ENCODE data around the gene ANKRD52. TPM values are rescaled to one million over a fixed set of nuclear protein-coding genes. Genes with fewer than 3 reads are reported as not detected.

The ANKRD52 gene
- total RNA-seq, 2 donors from 2014 or later = 46.7 to 50.7 TPM

- Mint-ChIP-seq H3K27ac (no peak overlapping the region), H3K27me3 (ENCODE audit: low read depth) (no peaks in the 10 kb centered on the region), H3K9me3 (no peaks in the 10 kb centered on the region), H3K36me3 (ENCODE audit: insufficient read depth in 2 of 2) (peaks cover 3 to 23% of the 10 kb centered on the region in 2 donors), H3K4me3 (no peak overlapping the region), H3K4me1 (ENCODE audit: low read depth) (no peaks in the 10 kb centered on the region)
- DNase-seq = no peak
- no peak for ATAC-seq (replicated peaks in 1 of 2)
Observed at GRCh38 chr12:56247923-56248322, 10.3 kb downstream of the ANKRD52 start.

GRCh38 chr12:56244494-56244893 lies 13.7 kb downstream of the ANKRD52 start:
- Mint-ChIP-seq H3K4me1 (ENCODE audit: low read depth) (no peaks in the 10 kb centered on the region), H3K9me3 (no peaks in the 10 kb centered on the region), H3K27ac (no peak overlapping the region), H3K27me3 (ENCODE audit: low read depth) (no peaks in the 10 kb centered on the region), H3K36me3 (ENCODE audit: insufficient read depth in 2 of 2) (peaks cover 3 to 19% of the 10 kb centered on the region in 2 donors), H3K4me3 (no peak overlapping the region)
- no peak for DNase-seq
- no peak for ATAC-seq (replicated peaks in 1 of 2)

GRCh38 chr12:56243731-56244181 lies 14.4 kb downstream of the ANKRD52 start:
- Mint-ChIP-seq H3K4me3 (no peak overlapping the region), H3K36me3 (ENCODE audit: insufficient read depth in 2 of 2) (peaks cover 3 to 17% of the 10 kb centered on the region in 2 donors), H3K27ac (no peak overlapping the region), H3K9me3 (no peaks in the 10 kb centered on the region), H3K4me1 (ENCODE audit: low read depth) (no peaks in the 10 kb centered on the region), H3K27me3 (ENCODE audit: low read depth) (no peaks in the 10 kb centered on the region)
- DNase-seq = no peak
- ATAC-seq (replicated peaks in 1 of 2) = no peak

- Mint-ChIP-seq H3K36me3 (ENCODE audit: insufficient read depth in 2 of 2) (peaks cover 3 to 17% of the 10 kb centered on the region in 2 donors), H3K27ac (no peak overlapping the region), H3K9me3 (no peaks in the 10 kb centered on the region)
Observed at GRCh38 chr12:56242986-56243385, 15.2 kb downstream of the ANKRD52 start.

GRCh38 chr12:56241424-56242303 lies 16.5 kb downstream of the ANKRD52 start:
- H3K27me3 Mint-ChIP-seq (ENCODE audit: low read depth) = no peaks in the 10 kb centered on the region
- peaks cover 3 to 12% of the 10 kb centered on the region in 2 donors for H3K36me3 Mint-ChIP-seq (ENCODE audit: insufficient read depth in 2 of 2)
- H3K9me3 Mint-ChIP-seq = no peaks in the 10 kb centered on the region
- no peak overlapping the region for H3K4me3 Mint-ChIP-seq
- no peak overlapping the region for H3K27ac Mint-ChIP-seq
- DNase-seq (no peak), ATAC-seq (replicated peaks in 1 of 2) (no peak)
- H3K4me1 Mint-ChIP-seq (ENCODE audit: low read depth) = no peaks in the 10 kb centered on the region

More at GRCh38 chr12:56242986-56243385, 15.2 kb downstream of the ANKRD52 start:
- ATAC-seq (replicated peaks in 1 of 2) (no peak), DNase-seq (no peak)
- Mint-ChIP-seq H3K4me3 (no peak overlapping the region), H3K27me3 (ENCODE audit: low read depth) (no peaks in the 10 kb centered on the region), H3K4me1 (ENCODE audit: low read depth) (no peaks in the 10 kb centered on the region)

GRCh38 chr12:56237552-56237951 lies 20.6 kb downstream of the ANKRD52 start:
- Mint-ChIP-seq H3K27ac (no peak overlapping the region), H3K36me3 (ENCODE audit: insufficient read depth in 2 of 2) (peaks cover 0 to 4% of the 10 kb centered on the region in 2 donors)

GRCh38 chr12:56236985-56237384 lies 21.2 kb downstream of the ANKRD52 start:
- H3K9me3 Mint-ChIP-seq = no peaks in the 10 kb centered on the region
- H3K4me1 Mint-ChIP-seq (ENCODE audit: low read depth) = no peaks in the 10 kb centered on the region
- ATAC-seq (replicated peaks in 1 of 2) = no peak
- H3K27me3 Mint-ChIP-seq (ENCODE audit: low read depth) = no peaks in the 10 kb centered on the region
- peaks cover 0 to 2% of the 10 kb centered on the region in 2 donors for H3K36me3 Mint-ChIP-seq (ENCODE audit: insufficient read depth in 2 of 2)
- H3K27ac Mint-ChIP-seq = no peak overlapping the region
- no peak overlapping the region for H3K4me3 Mint-ChIP-seq
- DNase-seq = no peak

More at GRCh38 chr12:56237552-56237951, 20.6 kb downstream of the ANKRD52 start:
- Mint-ChIP-seq H3K4me3 (no peak overlapping the region), H3K9me3 (no peaks in the 10 kb centered on the region), H3K4me1 (ENCODE audit: low read depth) (no peaks in the 10 kb centered on the region), H3K27me3 (ENCODE audit: low read depth) (no peaks in the 10 kb centered on the region)
- ATAC-seq (replicated peaks in 1 of 2) = no peak
- no peak for DNase-seq

- ATAC-seq (replicated peaks in 1 of 2) (no peak), DNase-seq (no peak)
- Mint-ChIP-seq H3K4me1 (ENCODE audit: low read depth) (no peaks in the 10 kb centered on the region), H3K27ac (no peak overlapping the region), H3K4me3 (no peak overlapping the region), H3K27me3 (ENCODE audit: low read depth) (no peaks in the 10 kb centered on the region), H3K9me3 (no peaks in the 10 kb centered on the region), H3K36me3 (ENCODE audit: insufficient read depth in 2 of 2) (no peaks in the 10 kb centered on the region)
Observed at GRCh38 chr12:56236091-56236490, 22.1 kb downstream of the ANKRD52 start.

- ATAC-seq (replicated peaks in 1 of 2) = no peak
- DNase-seq = no peak
- no peaks in the 10 kb centered on the region for H3K9me3 Mint-ChIP-seq
- no peak overlapping the region for H3K4me3 Mint-ChIP-seq
- H3K27ac Mint-ChIP-seq = no peak overlapping the region
- no peaks in the 10 kb centered on the region for H3K27me3 Mint-ChIP-seq (ENCODE audit: low read depth)
- H3K4me1 Mint-ChIP-seq (ENCODE audit: low read depth) = no peaks in the 10 kb centered on the region
- H3K36me3 Mint-ChIP-seq (ENCODE audit: insufficient read depth in 2 of 2) = no peaks in the 10 kb centered on the region
Observed at GRCh38 chr12:56234746-56235436, 23.3 kb downstream of the ANKRD52 start.

- peak in 1 of 2 donors; percentile 18 for ATAC-seq (replicated peaks in 1 of 2)
Observed at GRCh38 chr12:56231184-56231582, 27.0 kb downstream of the ANKRD52 start.

GRCh38 chr12:56230432-56231183 lies 27.6 kb downstream of the ANKRD52 start:
- peaks cover 6% of the 10 kb centered on the region for H3K4me1 Mint-ChIP-seq (ENCODE audit: low read depth)
- ATAC-seq (replicated peaks in 1 of 2) (peak in 1 of 2 donors; percentile 17), DNase-seq (no peak)
- no peak overlapping the region for H3K27ac Mint-ChIP-seq
- no peak overlapping the region for H3K4me3 Mint-ChIP-seq
- H3K9me3 Mint-ChIP-seq = no peaks in the 10 kb centered on the region
- peaks cover 0 to 6% of the 10 kb centered on the region in 2 donors for H3K36me3 Mint-ChIP-seq (ENCODE audit: insufficient read depth in 2 of 2)
- no peaks in the 10 kb centered on the region for H3K27me3 Mint-ChIP-seq (ENCODE audit: low read depth)

More at GRCh38 chr12:56231184-56231582, 27.0 kb downstream of the ANKRD52 start:
- DNase-seq = no peak
- no peak overlapping the region for H3K4me3 Mint-ChIP-seq
- peaks cover 0 to 4% of the 10 kb centered on the region in 2 donors for H3K36me3 Mint-ChIP-seq (ENCODE audit: insufficient read depth in 2 of 2)
- H3K9me3 Mint-ChIP-seq = no peaks in the 10 kb centered on the region
- H3K4me1 Mint-ChIP-seq (ENCODE audit: low read depth) = no peaks in the 10 kb centered on the region
- H3K27me3 Mint-ChIP-seq (ENCODE audit: low read depth) = no peaks in the 10 kb centered on the region
- H3K27ac Mint-ChIP-seq = no peak overlapping the region

- ATAC-seq (replicated peaks in 1 of 2) (no peak), DNase-seq (no peak)
- Mint-ChIP-seq H3K9me3 (no peaks in the 10 kb centered on the region), H3K4me3 (no peak within 1 kb of the TSS), H3K36me3 (ENCODE audit: insufficient read depth in 2 of 2) (peaks cover 0 to 6% of the 10 kb centered on the region in 2 donors), H3K27ac (no peak within 1 kb of the TSS), H3K27me3 (ENCODE audit: low read depth) (no peaks in the 10 kb centered on the region), H3K4me1 (ENCODE audit: low read depth) (peaks cover 12% of the 10 kb centered on the region)
Observed at GRCh38 chr12:56229916-56230431, 28.2 kb downstream of the ANKRD52 start, which contains the start of gene SLC39A5. TSS of gene SLC39A5 (plus strand) at chr12:56230051. CDS start at chr12:56231275, 1,224 bp downstream.
